Measurements from ENCODE around the gene ACSS1. TPM values are rescaled to one million over a fixed set of nuclear protein-coding genes. Genes with fewer than 3 reads are reported as not detected.

Gene ACSS1
- total RNA-seq, 1 donor from 2014 or later, result not detected

- H3K9me3 ChIP-seq (ENCODE audit: low read depth), result peaks cover 11% of the 10 kb centered on the region
- peaks cover 46% of the 10 kb centered on the region for H3K36me3 Mint-ChIP-seq
- H3K4me2 ChIP-seq, result no peak overlapping the region
- H3K27me3 Mint-ChIP-seq (ENCODE audit: insufficient read depth, low read depth), result peaks cover 4% of the 10 kb centered on the region
- peaks cover 8% of the 10 kb centered on the region for H3K9me3 Mint-ChIP-seq
- no peak overlapping the region for H3K4me3 ChIP-seq
- H3F3A ChIP-seq (ENCODE audit: low read depth), result no peaks in the 10 kb centered on the region
- no peak overlapping the region for H3K27ac Mint-ChIP-seq
- H3K27ac ChIP-seq, result no peak overlapping the region
- H3K79me2 ChIP-seq (ENCODE audit: low read depth), result peaks cover 5% of the 10 kb centered on the region
- H2AFZ ChIP-seq (replicated peaks), result no peak overlapping the region
- H3K4me3 Mint-ChIP-seq, result no peak overlapping the region
- H3K4me1 ChIP-seq, result no peaks in the 10 kb centered on the region
- no peaks in the 10 kb centered on the region for H4K20me1 ChIP-seq (ENCODE audit: low read depth)
- TF ChIP-seq, protein P1, sequence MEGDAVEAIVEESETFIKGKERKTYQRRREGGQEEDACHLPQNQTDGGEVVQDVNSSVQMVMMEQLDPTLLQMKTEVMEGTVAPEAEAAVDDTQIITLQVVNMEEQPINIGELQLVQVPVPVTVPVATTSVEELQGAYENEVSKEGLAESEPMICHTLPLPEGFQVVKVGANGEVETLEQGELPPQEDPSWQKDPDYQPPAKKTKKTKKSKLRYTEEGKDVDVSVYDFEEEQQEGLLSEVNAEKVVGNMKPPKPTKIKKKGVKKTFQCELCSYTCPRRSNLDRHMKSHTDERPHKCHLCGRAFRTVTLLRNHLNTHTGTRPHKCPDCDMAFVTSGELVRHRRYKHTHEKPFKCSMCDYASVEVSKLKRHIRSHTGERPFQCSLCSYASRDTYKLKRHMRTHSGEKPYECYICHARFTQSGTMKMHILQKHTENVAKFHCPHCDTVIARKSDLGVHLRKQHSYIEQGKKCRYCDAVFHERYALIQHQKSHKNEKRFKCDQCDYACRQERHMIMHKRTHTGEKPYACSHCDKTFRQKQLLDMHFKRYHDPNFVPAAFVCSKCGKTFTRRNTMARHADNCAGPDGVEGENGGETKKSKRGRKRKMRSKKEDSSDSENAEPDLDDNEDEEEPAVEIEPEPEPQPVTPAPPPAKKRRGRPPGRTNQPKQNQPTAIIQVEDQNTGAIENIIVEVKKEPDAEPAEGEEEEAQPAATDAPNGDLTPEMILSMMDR (IDR thresholded peaks at IDR 0.05), result no peak
- TF ChIP-seq EZH2 (IDR thresholded peaks at IDR 0.05), result no peak
- TF ChIP-seq EZH2phosphoT487 (IDR thresholded peaks at IDR 0.05), result no peak
- no peak overlapping the region for H3K9ac ChIP-seq
- H3K36me3 ChIP-seq, result no peaks in the 10 kb centered on the region
- no peak for DNase-seq (ENCODE audit: low spot score)
- no peaks in the 10 kb centered on the region for H3K27me3 ChIP-seq
- no peaks in the 10 kb centered on the region for H3K4me1 Mint-ChIP-seq
Measured at GRCh38 chr20:24971376-24972101, 86.4 kb downstream of the ACSS1 start.

- no peak for DNase-seq (ENCODE audit: low spot score)
- no peak overlapping the region for H3K9ac ChIP-seq
- no peak overlapping the region for H3K4me3 ChIP-seq
- no peaks in the 10 kb centered on the region for H3F3A ChIP-seq (ENCODE audit: low read depth)
- Mint-ChIP-seq H3K4me3 (no peak overlapping the region), H3K9me3 (peaks cover 4% of the 10 kb centered on the region), H3K27me3 (ENCODE audit: insufficient read depth, low read depth) (peaks cover 6% of the 10 kb centered on the region), H3K36me3 (peaks cover 38% of the 10 kb centered on the region), H3K27ac (no peak overlapping the region), H3K4me1 (no peaks in the 10 kb centered on the region)
- H3K27me3 ChIP-seq, result no peaks in the 10 kb centered on the region
- no peaks in the 10 kb centered on the region for H3K36me3 ChIP-seq
- no peak overlapping the region for H2AFZ ChIP-seq (replicated peaks)
- H3K79me2 ChIP-seq (ENCODE audit: low read depth), result peaks cover 4% of the 10 kb centered on the region
- H3K4me2 ChIP-seq, result no peak overlapping the region
- H4K20me1 ChIP-seq (ENCODE audit: low read depth), result no peaks in the 10 kb centered on the region
- no peaks in the 10 kb centered on the region for H3K4me1 ChIP-seq
- H3K27ac ChIP-seq, result no peak overlapping the region
- TF ChIP-seq EZH2phosphoT487 (IDR thresholded peaks at IDR 0.05), result no peak
- TF ChIP-seq EZH2 (IDR thresholded peaks at IDR 0.05), result no peak
- TF ChIP-seq, protein P1 (IDR thresholded peaks at IDR 0.05), result no peak
- H3K9me3 ChIP-seq (ENCODE audit: low read depth), result peaks cover 3% of the 10 kb centered on the region
Measured at GRCh38 chr20:24970754-24971153, 87.2 kb downstream of the ACSS1 start.

- H3K4me1 ChIP-seq, result no peaks in the 10 kb centered on the region
- Mint-ChIP-seq H3K4me3 (no peak overlapping the region), H3K4me1 (no peaks in the 10 kb centered on the region), H3K27me3 (ENCODE audit: insufficient read depth, low read depth) (peaks cover 6% of the 10 kb centered on the region), H3K27ac (no peak overlapping the region), H3K36me3 (peaks cover 34% of the 10 kb centered on the region), H3K9me3 (no peaks in the 10 kb centered on the region)
- DNase-seq (ENCODE audit: low spot score), result no peak
- no peaks in the 10 kb centered on the region for H3F3A ChIP-seq (ENCODE audit: low read depth)
- H3K27me3 ChIP-seq, result no peaks in the 10 kb centered on the region
- H2AFZ ChIP-seq (replicated peaks), result no peak overlapping the region
- H3K27ac ChIP-seq, result no peak overlapping the region
- no peak overlapping the region for H3K4me3 ChIP-seq
- H3K9ac ChIP-seq, result no peak overlapping the region
- H3K9me3 ChIP-seq (ENCODE audit: low read depth), result no peaks in the 10 kb centered on the region
- H4K20me1 ChIP-seq (ENCODE audit: low read depth), result no peaks in the 10 kb centered on the region
- H3K36me3 ChIP-seq, result no peaks in the 10 kb centered on the region
- TF ChIP-seq EZH2 (IDR thresholded peaks at IDR 0.05) (no peak), EZH2phosphoT487 (IDR thresholded peaks at IDR 0.05) (no peak)
- TF ChIP-seq, protein P1 (IDR thresholded peaks at IDR 0.05), result no peak
- no peaks in the 10 kb centered on the region for H3K79me2 ChIP-seq (ENCODE audit: low read depth)
- no peak overlapping the region for H3K4me2 ChIP-seq
Measured at GRCh38 chr20:24970030-24970553, 87.8 kb downstream of the ACSS1 start.

Data from neural progenitor cell (in vitro differentiated cells).